ENCODE data around the gene HYAL1. TPM values are rescaled to one million over a fixed set of nuclear protein-coding genes. Genes with fewer than 3 reads are reported as not detected.
A peak's percentile ranks its signal among the peaks of the same experiment; 100 is the strongest.
"Not testable (repeated sequence)": the region's sequence is repeated elsewhere in the genome, so short reads cannot be mapped to it uniquely, and the experiment has no call there.

HYAL1 gene
- total RNA-seq, 1 donor from 2014 or later, result 0.36 TPM

DNA sequence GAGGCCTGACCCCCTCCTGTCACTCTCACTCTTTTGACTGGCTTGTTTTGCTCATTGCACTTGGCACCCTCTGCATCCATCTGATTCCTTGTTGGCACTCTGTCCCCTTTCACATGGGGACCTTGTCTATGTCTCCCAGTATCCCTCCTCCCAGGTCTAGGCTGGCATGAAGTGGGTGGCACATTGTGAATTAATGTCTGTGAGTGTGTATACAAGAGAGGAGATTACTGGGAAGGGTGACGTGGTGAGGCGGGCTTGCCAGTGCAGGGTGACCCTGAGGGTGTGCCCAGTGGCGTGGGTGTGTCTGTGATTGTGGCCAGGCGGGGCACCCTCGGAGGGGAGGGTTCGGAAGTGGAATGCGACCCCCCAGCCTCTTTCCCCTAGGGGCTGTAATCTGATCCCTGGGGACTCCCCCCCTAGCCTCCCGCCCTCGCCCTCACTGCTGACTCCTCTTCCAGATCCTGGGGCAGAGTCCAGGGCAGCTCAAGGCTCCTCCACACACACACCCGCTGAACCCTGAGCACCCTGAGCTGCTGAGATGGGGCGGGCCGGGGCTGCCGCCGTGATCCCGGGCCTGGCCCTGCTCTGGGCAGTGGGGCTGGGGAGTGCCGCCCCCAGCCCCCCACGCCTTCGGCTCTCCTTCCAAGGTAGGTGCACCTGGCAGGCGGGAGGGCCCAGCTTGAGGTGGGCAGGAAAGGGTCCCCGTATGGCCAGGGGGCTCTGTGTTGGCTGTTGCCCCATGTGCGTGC is 34.5 kb downstream of the HYAL1 start, which contains the start of gene SEMA3B:
SEMA3B (plus strand) TSS at position 445 of the 749 bp plus-strand sequence; CDS start at position 539, 94 bp downstream.
- intact Hi-C loops (cut with micrococcal nuclease), result no loop called here
- no peak for DNase-seq (ENCODE audit: low spot score)
- H3K36me3 Mint-ChIP-seq (ENCODE audit: low read depth), result no peaks in the 10 kb centered on the region
- H3K27ac Mint-ChIP-seq, result no peak within 1 kb of the TSS
- no peaks in the 10 kb centered on the region for H3K9me3 Mint-ChIP-seq
- peaks cover 18% of the 10 kb centered on the region for H3K27me3 Mint-ChIP-seq (ENCODE audit: insufficient read depth)
- no peak within 1 kb of the TSS for H3K4me3 Mint-ChIP-seq
- peaks cover 5% of the 10 kb centered on the region for H3K4me1 Mint-ChIP-seq (ENCODE audit: low read depth)

DNA sequence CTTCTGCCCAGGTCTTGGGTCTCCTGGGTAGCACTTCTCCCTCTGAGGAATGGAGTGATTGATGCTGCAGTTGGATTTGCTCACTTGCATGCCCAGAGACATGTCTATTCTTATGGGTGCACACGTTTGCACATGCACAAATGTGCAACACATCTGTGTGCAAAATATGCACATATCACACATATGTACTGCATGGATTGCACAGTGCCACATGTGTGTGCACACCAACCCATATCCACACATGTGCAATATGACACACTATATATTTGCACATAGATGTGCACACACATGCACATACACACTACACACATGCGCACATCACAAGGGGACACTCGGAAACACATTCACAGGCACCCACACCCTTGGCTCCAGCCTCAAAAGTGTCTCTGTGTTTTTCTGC is 35.1 kb downstream of the HYAL1 start:
- intact Hi-C loops (cut with micrococcal nuclease), result no loop called here
- no peak overlapping the region for H3K27ac Mint-ChIP-seq
- H3K36me3 Mint-ChIP-seq (ENCODE audit: low read depth), result no peaks in the 10 kb centered on the region
- no peaks in the 10 kb centered on the region for H3K9me3 Mint-ChIP-seq
- peaks cover 18% of the 10 kb centered on the region for H3K27me3 Mint-ChIP-seq (ENCODE audit: insufficient read depth)
- peaks cover 5% of the 10 kb centered on the region for H3K4me1 Mint-ChIP-seq (ENCODE audit: low read depth)
- H3K4me3 Mint-ChIP-seq, result no peak overlapping the region
- no peak for DNase-seq (ENCODE audit: low spot score)

DNA sequence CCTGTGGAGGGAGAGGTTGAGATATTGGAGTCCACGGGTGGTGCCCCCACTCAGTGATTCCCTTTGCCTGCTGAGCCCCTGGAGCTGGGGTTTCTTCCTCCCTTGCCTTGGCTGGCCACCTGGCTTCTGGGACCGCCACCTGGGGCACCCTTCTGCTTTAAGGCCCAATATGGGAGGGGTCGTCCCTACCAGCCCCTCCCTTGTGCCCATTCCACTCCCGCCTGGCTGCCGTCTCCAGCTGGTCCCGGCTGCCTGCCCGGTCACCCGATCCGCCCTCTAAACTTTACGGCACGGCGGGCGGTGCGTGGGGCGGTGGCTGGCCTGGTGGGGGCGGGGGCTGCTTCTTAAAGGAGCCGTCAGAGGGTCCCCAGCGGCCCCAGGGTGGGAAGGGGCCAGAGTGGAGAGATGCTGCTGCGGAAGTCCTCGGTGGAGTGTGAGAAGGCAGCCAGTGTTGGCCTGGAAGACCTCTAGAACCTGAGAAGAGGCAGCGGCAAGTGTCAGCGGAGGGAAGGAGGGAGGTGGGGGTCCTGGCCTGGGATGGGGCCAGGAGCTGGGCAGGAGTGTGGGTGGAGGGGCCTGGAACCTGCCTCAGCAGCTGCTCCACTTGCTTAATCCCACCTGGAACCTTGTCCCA is 36.0 kb downstream of the HYAL1 start:
- Mint-ChIP-seq H3K27ac (no peak overlapping the region), H3K4me1 (ENCODE audit: low read depth) (no peaks in the 10 kb centered on the region), H3K9me3 (no peaks in the 10 kb centered on the region), H3K4me3 (no peak overlapping the region), H3K36me3 (ENCODE audit: low read depth) (no peaks in the 10 kb centered on the region), H3K27me3 (ENCODE audit: insufficient read depth) (peaks cover 14% of the 10 kb centered on the region)
- intact Hi-C loops (cut with micrococcal nuclease), result no loop called here
- no peak for DNase-seq (ENCODE audit: low spot score)

DNA sequence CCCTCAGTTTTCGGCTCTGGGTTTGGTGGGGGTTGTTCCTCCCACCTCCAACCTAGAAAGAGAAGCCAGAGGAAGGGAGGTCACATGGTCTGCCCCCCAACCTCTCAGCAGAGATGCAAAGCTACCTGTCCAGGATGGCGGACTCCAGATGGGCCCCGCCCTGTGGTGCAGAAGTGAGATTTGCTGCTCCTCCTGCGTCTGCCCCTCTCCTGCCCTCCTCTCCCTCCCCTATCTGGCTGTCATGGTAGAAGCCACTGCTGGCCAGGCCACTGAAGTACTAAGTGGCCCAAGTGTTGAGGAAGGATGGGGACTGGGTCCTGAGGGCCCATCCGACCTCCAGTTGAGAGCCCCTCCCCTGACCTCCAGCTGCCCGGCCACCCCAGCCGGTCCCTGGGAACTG is 36.5 kb downstream of the HYAL1 start:
- intact Hi-C loops (cut with micrococcal nuclease), result no loop called here
- Mint-ChIP-seq H3K9me3 (no peaks in the 10 kb centered on the region), H3K27me3 (ENCODE audit: insufficient read depth) (peaks cover 14% of the 10 kb centered on the region)

DNA sequence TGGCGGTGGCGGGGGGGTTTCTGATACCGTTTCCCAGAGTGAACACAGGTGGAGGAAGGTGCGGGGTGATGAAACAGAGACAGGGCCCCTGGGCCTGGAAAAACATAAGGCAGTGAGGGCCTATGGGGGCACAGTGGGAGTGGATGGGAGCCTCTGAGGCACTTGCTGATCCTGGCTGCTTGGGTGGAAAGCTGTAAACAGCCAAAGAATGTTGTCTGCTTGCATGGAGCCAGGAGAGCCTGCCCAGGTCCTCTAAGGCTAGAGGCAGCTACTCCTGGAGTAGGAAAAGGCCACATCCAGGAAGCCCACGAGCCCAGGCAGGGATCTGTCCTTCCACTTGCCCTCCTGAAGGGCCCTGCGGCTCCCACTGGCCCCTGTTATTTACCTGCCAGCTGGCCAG is 37.4 kb downstream of the HYAL1 start:
- Mint-ChIP-seq H3K9me3 (no peaks in the 10 kb centered on the region), H3K4me1 (ENCODE audit: low read depth) (no peaks in the 10 kb centered on the region)
- no peak for DNase-seq (ENCODE audit: low spot score)

More for the DNA sequence above, 36.5 kb downstream of the HYAL1 start:
- Mint-ChIP-seq H3K27ac (no peak overlapping the region), H3K4me3 (no peak overlapping the region), H3K4me1 (ENCODE audit: low read depth) (no peaks in the 10 kb centered on the region), H3K36me3 (ENCODE audit: low read depth) (no peaks in the 10 kb centered on the region)
- no peak for DNase-seq (ENCODE audit: low spot score)

DNA sequence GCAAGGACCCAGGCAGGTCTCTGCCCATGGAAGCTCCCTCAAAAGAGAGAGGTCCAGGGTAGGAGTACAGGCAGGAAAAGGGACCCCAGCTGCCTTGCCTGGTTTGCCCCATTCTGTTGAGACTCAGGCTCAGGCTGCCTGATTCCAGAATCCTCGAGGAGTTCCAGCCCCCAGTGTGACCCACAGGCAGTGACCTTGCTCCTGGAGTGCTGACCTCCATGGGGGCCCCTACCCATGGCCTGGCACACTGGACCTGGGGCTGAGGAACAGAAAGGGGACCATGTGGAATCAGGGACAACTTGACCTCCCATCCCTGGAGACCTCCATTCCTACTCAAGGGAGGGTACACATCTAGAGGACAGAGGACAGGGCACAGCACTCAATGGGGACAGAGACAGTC is 37.8 kb downstream of the HYAL1 start:
- Mint-ChIP-seq H3K4me1 (ENCODE audit: low read depth) (no peaks in the 10 kb centered on the region), H3K27ac (no peak overlapping the region), H3K9me3 (no peaks in the 10 kb centered on the region), H3K36me3 (ENCODE audit: low read depth) (no peaks in the 10 kb centered on the region), H3K4me3 (no peak overlapping the region), H3K27me3 (ENCODE audit: insufficient read depth) (peaks cover 14% of the 10 kb centered on the region)
- intact Hi-C loops (cut with micrococcal nuclease), result no loop called here
- no peak for DNase-seq (ENCODE audit: low spot score)

More for the DNA sequence above, 37.4 kb downstream of the HYAL1 start:
- intact Hi-C loops (cut with micrococcal nuclease), result no loop called here
- no peaks in the 10 kb centered on the region for H3K36me3 Mint-ChIP-seq (ENCODE audit: low read depth)
- H3K27me3 Mint-ChIP-seq (ENCODE audit: insufficient read depth), result peaks cover 14% of the 10 kb centered on the region
- no peak overlapping the region for H3K27ac Mint-ChIP-seq
- H3K4me3 Mint-ChIP-seq, result no peak overlapping the region

DNA sequence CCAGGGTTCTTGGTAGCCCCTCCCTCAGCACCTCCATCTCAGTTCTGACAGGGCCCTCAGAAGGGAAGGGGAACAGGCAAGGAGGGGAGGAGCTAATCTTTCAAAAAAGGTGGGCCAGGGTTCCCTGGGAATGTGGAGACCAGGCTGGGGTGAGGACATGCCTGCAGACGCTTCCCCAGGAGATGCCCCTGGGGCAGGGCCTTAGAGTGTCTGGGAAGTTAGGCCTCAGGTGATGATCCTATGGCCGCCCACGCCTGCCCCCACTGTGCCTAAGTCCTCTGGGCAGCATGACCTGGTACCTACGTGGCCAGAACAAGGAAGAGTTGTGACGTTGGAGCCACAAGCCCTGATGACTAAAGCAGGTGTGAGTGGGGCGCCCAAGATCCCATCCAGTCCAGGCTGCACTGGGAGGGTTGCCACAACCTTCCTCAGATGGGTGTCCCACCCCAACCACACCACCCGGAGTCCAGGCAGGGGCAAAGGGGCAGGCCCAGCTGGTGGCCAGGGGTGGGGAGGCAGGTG is 38.3 kb downstream of the HYAL1 start:
- Mint-ChIP-seq H3K4me1 (ENCODE audit: low read depth) (no peaks in the 10 kb centered on the region), H3K9me3 (no peaks in the 10 kb centered on the region), H3K27me3 (ENCODE audit: insufficient read depth) (peaks cover 14% of the 10 kb centered on the region), H3K27ac (no peak overlapping the region), H3K4me3 (no peak overlapping the region), H3K36me3 (ENCODE audit: low read depth) (no peaks in the 10 kb centered on the region)
- DNase-seq (ENCODE audit: low spot score), result no peak
- intact Hi-C loops (cut with micrococcal nuclease), result no loop called here

DNA sequence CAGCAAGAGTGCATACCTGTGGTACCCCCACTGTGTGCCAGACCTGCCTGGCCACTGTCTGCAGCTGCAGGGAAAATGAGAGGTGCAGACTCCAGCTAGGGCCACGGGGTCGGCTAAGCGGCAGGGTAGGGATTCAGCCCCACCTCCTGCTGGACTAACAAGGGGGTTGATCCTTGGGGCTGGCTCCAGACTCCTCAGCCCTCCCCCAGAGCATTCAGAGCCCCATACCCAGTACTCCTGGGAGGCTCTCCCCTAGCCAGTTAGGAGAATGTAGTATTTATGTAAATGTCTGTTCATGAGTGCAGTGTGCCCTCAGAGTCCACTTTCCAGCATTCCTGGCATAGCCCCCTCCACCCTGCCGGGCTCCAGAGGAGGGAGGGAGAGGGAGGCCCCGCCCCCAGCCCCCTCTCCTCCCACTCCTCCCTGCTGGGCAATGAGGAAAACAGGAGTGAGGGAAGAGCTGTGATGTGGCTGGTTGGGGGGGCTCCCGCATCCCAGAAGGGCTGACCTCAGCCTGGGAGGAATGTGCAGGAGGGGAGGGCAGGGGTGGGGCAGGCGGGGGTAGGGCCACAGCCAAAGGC is 38.9 kb downstream of the HYAL1 start:
- H3K9me3 Mint-ChIP-seq, result no peaks in the 10 kb centered on the region
- H3K27ac Mint-ChIP-seq, result no peak overlapping the region
- H3K4me3 Mint-ChIP-seq, result no peak overlapping the region
- H3K27me3 Mint-ChIP-seq (ENCODE audit: insufficient read depth), result peaks cover 16% of the 10 kb centered on the region
- H3K4me1 Mint-ChIP-seq (ENCODE audit: low read depth), result no peaks in the 10 kb centered on the region
- no peak for DNase-seq (ENCODE audit: low spot score)
- intact Hi-C loops (cut with micrococcal nuclease), result no loop called here
- H3K36me3 Mint-ChIP-seq (ENCODE audit: low read depth), result no peaks in the 10 kb centered on the region

DNA sequence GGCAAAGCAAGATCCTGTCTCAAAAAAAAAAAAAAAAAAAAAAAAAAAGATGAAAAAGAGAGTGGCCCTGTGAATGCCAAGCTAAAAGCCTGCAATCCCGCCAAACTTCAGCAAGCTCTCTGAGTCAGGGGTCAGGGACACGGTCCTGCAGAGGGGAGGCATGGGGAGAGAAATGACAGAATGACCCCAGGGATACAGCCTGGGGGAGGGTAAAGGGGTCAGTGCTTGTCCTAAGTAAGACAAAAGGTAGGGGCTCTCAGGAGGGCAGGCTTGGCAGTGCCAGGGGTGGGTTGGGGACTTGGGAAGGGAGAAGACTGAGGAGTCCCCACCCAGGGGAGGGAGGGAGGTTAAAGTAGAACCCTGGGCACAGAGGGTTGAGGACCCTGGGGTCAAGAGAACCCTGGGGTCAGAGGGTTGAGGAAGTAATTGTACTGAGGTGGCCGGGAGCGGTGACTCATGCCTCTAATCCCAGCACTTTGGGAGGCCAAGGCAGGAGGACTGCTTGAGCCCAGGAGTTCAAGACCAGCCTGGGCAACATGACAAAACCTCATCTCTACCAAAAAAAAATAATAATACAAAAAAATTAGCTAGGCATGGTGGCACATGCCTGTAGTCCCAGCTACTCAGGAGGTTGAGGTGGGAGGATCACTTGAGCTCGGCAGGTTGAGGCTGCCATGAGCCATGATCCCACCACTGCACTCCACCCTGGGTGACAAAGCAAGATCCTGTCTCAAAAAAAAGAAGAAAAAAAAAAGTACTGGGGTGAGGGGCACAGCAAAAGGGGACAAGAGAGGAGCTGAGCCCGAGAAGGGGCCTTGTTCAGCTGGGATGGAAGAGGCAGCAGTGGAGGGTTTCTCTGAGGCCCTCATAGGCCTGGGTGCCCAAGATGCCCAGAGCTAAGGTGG is 39.6 kb downstream of the HYAL1 start:
- H3K4me1 Mint-ChIP-seq (ENCODE audit: low read depth), result no peaks in the 10 kb centered on the region
- no peaks in the 10 kb centered on the region for H3K9me3 Mint-ChIP-seq
- no peaks in the 10 kb centered on the region for H3K36me3 Mint-ChIP-seq (ENCODE audit: low read depth)
- no peak overlapping the region for H3K27ac Mint-ChIP-seq
- no peak for DNase-seq (ENCODE audit: low spot score)
- intact Hi-C loops (cut with micrococcal nuclease), result no loop called here
- H3K27me3 Mint-ChIP-seq (ENCODE audit: insufficient read depth), result peaks cover 16% of the 10 kb centered on the region
- H3K4me3 Mint-ChIP-seq, result no peak overlapping the region

DNA sequence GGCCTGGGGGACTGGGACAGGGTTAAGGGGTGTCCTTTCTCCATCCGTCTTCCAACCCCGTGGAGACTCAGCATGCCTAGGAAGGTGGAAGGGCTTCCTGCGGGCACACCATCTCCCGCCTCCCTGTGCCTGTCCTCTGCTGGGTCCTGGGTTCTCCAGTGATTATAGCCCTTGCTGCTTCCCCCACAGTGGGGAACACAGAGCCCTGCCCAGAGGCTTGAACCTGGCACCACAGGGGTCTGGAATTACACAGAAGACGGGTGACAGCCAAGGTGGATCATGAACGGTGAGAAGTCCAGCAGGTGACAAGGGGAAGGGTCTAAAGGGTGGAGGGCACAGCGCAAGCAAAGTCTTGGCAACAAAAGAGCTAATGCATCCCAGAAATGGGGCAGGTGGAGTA is 40.6 kb downstream of the HYAL1 start:
- no peaks in the 10 kb centered on the region for H3K4me1 Mint-ChIP-seq (ENCODE audit: low read depth)
- H3K27ac Mint-ChIP-seq, result no peak overlapping the region
- H3K9me3 Mint-ChIP-seq, result no peaks in the 10 kb centered on the region
- no peak overlapping the region for H3K4me3 Mint-ChIP-seq
- H3K27me3 Mint-ChIP-seq (ENCODE audit: insufficient read depth), result peaks cover 8% of the 10 kb centered on the region
- intact Hi-C loops (cut with micrococcal nuclease), result no loop called here
- no peak for DNase-seq (ENCODE audit: low spot score)
- no peaks in the 10 kb centered on the region for H3K36me3 Mint-ChIP-seq (ENCODE audit: low read depth)

DNA sequence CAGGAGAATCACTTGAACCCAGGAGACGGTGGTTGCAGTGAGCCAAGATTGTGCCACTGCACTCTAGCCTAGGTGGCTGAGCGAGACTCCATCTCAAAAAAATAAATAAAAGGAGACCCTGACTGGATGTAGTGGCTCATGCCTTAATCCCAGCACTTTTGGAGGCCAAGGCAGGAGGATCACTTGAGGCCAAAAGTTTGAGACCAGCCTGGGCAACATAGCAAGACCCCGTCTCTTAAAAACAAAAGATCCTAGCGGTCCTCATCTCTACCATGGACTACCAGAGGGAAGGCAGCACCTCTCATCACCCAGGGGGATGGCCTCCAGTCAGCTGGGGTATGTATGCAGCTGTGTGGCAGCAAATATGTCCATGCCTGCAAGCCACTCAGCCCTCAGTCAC is 41.2 kb downstream of the HYAL1 start:
- intact Hi-C loops (cut with micrococcal nuclease); H3K36me3 Mint-ChIP-seq (ENCODE audit: low read depth); H3K27ac Mint-ChIP-seq; H3K9me3 Mint-ChIP-seq; H3K4me1 Mint-ChIP-seq (ENCODE audit: low read depth); DNase-seq (ENCODE audit: low spot score); H3K4me3 Mint-ChIP-seq; H3K27me3 Mint-ChIP-seq (ENCODE audit: insufficient read depth): not testable (repeated sequence)

DNA sequence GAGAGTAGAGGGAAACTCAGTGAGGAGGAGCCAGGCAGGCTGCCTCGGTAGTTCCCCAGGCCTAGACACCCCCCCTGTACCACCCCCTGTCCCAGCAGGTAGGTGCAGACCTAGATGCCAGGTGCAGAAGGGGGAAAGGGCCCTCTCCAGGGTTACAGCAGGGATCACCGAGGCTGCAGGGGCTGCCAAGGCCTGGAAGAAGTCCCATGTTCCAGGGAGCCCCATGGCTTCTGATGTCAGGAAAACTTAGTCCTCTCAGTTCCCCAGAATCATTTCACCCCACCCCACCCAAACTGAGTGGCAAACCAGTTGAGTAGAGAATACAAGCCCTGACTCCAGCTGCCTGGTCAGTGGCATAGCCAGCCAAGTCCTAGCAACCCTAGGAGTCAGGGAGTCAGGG is 41.9 kb downstream of the HYAL1 start:
- peaks cover 12% of the 10 kb centered on the region for H3K36me3 Mint-ChIP-seq (ENCODE audit: low read depth)
- no peak for DNase-seq (ENCODE audit: low spot score)
- H3K27me3 Mint-ChIP-seq (ENCODE audit: insufficient read depth), result peaks cover 5% of the 10 kb centered on the region
- H3K4me3 Mint-ChIP-seq, result peak overlapping the region; percentile 33
- no peaks in the 10 kb centered on the region for H3K9me3 Mint-ChIP-seq
- intact Hi-C loops (cut with micrococcal nuclease), result loop anchor here (2.0 kb wide), 1 partner anchor 31 kb away; the partner anchor contains the start of gene IFRD2
- no peaks in the 10 kb centered on the region for H3K4me1 Mint-ChIP-seq (ENCODE audit: low read depth)
- peak overlapping the region; percentile 48 for H3K27ac Mint-ChIP-seq
